ENCODE data around the gene SNX17.
A peak's percentile ranks its signal among the peaks of the same experiment; 100 is the strongest.
"Not testable (repeated sequence)": the region's sequence is repeated elsewhere in the genome, so short reads cannot be mapped to it uniquely, and the experiment has no call there.

SNX17 gene

GRCh38 chr2:27407798-27408491 lies 37.5 kb downstream of the SNX17 start:
- no peak for DNase-seq

GRCh38 chr2:27408601-27409320 lies 38.3 kb downstream of the SNX17 start:
- no peak for DNase-seq

GRCh38 chr2:27409321-27410073 lies 39.1 kb downstream of the SNX17 start, which contains the start of gene PPM1G:
PPM1G (minus strand) TSS chr2:27409591; CDS start chr2:27409422, 169 bp downstream.
- DNase-seq, result peak; percentile 95

DNA sequence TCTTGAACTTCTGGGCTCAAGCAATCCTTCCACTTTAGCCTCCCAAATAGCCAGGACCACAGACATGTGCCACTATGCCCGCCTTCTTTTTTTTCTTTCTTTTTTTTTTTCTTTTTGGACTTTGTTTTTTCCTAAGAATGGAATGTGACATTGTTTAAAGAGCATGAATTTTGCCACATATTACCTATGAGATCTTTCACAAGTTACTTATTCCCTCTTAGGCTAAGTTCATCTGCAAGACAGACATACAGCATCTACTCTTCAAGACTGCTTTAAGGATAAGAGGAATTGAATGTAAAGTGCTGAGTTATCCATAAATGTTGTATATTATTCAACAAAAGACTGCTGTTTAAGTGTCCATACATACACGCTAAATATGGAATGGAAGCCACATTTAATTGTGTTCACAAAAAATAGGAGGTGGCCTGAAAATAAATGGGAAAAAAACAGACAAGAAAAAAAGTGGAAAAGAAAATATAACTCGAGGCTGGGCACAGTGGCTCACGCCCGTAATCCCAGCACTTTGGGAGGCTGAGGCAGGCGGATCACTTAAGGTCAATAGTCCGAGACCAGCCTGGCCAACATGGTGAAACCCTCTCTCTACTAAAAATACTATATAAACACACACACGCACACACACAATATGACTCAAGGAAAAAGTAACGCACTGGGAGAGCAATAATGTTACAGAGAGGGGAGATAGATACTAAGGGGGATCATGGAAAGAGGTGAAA lies 42.2 kb downstream of the SNX17 start:
- DNase-seq, result no peak

GRCh38 chr2:27416151-27416550 lies 45.7 kb downstream of the SNX17 start:
- DNase-seq, result no peak

GRCh38 chr2:27420996-27421395 lies 50.6 kb downstream of the SNX17 start:
- no peak for DNase-seq

DNA sequence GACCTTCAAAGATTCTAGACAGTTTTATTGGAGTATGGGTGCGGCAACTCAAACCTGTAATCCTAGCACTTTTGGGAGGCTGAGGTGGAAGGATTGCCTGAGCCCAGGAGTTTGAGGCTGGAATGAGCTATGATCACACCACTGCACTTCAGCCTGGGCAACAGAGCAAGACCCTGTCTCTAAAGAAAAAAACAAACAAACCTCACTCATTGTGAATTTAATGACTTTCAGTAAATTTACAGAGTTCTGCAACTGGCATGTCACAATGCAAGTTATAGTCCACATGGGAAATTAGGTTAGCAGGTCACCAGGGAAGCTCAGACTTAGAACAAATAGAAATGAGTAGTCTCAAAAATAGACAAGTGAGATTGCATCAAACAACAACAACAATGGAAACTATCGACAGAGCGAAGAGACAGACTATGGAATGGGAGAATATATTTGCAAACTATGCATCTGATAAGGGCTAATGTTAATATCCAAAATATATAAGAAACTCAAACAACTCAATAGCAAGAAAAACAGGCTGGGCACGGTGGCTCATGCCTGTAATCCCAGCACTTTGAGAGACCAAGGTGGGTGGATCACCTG lies 51.3 kb downstream of the SNX17 start:
- DNase-seq, result no peak

DNA sequence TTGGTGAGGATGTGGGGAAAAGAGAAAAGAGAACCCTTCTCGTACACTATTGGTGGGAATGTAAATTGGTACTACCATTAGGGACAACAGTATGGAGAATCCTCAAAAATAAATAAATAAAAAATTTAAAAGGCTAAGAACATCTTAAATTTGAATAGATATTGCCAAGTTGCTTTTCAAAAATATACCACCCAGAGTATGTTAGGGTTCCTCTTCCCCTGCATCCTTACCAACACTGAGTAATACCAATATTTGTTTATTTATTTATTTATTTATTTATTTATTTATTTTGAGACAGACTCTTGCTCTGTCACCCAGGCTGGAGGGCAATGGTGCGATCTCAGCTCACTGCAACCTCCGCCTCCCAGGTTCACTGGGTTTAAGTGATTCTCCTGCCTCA lies 52.5 kb downstream of the SNX17 start:
- no peak for DNase-seq

DNA sequence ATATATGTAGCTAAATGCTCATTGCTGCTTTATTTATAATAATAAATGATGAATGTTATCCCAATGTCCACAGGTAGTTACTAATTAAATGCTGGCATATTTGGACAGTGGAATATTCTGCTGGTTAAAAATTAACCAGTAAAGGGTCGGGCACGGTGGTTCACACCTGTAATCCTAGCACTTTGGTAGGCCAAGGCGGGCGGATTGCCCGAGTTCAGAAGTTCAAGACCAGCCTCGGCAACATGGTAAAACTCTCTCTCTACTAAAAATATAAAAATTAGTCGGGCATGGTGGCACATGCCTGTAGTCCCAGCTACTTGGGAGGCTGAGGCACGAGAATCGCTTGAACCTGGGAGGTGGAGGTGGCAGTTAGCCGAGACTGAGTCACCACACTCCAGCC lies 54.6 kb downstream of the SNX17 start:
- DNase-seq, result not testable (repeated sequence)
